ENCODE data around the gene CAMK1D.

DNA sequence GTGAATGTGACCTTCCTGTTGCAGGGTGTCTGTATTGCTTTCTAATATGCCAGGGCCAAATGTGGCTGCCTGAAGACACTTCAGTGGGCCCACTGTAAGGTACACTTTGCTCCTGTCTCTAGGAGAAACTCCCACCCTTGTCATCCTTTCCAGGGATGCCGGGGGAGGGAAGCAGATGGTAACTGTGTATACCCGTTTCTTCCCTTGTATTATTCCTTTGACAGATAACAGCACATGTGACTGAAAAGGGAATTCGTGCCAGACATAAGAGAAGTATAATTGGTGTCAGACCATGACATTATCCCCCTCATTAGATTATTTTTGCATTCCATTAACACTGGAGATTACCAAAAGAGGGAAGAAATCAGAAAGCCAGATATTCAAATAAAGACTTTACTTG, 317.7 kb downstream of the CAMK1D start:
- TF ChIP-seq CTCF (IDR thresholded peaks at IDR 0.05): no peak
- no peak for TF ChIP-seq POLR2A (IDR thresholded peaks at IDR 0.05)
